SIG-M5 treated with dmso at 0.1 percent for 504 hours (cell line): ENCODE data around the gene RRAS2.

ENCODE experiments used
- DNase-seq: peaks from one replicate; lab custom pipeline; 2025; ENCODE audit not compliant: unreplicated experiment; lab: John Stamatoyannopoulos, UW

The RRAS2 gene

GRCh38 chr11:14340721-14341120 lies 18.3 kb downstream of the RRAS2 start:
- DNase-seq = no peak

- DNase-seq = no peak
These were observed 19.6 kb downstream of the RRAS2 start for GRCh38 chr11:14339356-14339755.

GRCh38 chr11:14336507-14337503 lies 22.2 kb downstream of the RRAS2 start:
- DNase-seq = no peak

DNA sequence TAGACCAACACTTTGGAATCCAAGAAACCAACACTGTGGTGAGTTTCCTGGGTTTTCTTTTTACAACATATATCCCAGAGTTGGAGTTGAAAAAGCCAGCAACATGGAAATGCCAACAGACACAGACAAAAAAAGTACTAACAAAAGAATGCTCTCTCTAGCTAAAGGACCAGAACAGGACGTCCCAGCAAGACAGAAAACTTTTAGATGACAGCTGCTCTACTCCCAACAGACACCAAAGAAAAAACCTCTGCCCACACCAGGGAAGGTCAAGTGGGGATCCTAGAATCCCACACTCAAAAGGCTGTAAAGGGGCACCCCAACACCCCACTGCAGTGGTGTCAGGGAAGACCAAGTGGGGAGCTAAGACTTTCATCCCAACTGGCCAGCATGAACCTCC lies 23.3 kb downstream of the RRAS2 start:
- no peak for DNase-seq

DNA sequence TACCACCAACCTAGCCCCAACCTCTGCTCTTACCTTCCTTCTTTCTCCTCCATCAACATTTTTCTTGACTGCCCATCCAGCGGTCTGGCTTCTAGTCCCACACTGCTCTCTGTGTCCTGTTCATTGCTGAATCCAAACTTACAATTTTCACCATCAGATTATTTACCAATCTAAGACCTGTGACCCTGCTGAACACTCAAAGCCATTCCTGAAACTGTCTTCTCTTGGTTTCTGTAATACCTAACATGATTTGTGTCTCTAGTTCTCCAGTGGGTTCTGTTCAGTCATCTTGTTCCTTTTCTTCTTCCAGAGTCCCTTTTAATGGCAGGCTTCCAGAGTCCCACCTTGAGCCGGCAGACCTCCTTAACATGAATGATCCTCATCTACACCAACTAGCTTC lies 24.1 kb downstream of the RRAS2 start:
- DNase-seq = no peak

DNA sequence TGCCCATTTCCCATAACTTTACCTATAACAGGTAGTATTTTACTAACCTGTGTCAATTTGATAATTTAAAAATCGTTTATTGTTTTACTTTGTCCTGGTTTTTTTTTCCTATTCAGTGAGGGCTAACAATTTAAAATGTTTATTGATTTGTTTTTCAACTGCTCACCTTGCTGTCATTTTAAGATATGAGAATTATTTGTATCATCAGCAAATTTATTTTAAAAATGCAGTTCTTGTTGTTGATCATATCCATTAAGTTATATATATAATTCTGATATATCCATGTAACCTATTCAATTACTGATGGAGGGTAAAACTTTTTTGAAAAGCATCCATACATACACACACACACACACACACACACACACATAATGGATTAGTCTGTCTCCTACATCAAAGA lies 24.8 kb downstream of the RRAS2 start:
- no peak for DNase-seq

GRCh38 chr11:14331476-14332136 lies 27.4 kb downstream of the RRAS2 start:
- peak; percentile 26 for DNase-seq

DNA sequence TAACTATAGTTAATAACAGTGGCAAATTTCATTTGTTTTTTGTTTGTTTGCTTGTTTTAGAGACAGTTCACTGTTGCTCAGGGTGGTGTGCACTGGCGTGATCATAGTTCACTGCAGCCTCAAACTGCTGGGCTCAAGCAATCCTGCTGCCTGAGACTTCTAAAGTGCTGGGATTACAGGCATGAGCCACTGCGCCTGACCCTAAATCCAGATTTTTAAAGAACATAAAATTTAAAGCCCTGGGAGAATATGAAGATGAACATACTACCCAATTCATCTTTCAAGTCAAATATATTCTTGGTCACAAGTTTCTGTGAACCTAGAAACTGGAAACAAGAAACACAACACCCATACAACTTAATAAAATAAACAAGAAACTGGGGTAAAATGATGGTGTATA lies 28.1 kb downstream of the RRAS2 start:
- DNase-seq = no peak

GRCh38 chr11:14329702-14330101 lies 29.3 kb downstream of the RRAS2 start:
- no peak for DNase-seq

DNA sequence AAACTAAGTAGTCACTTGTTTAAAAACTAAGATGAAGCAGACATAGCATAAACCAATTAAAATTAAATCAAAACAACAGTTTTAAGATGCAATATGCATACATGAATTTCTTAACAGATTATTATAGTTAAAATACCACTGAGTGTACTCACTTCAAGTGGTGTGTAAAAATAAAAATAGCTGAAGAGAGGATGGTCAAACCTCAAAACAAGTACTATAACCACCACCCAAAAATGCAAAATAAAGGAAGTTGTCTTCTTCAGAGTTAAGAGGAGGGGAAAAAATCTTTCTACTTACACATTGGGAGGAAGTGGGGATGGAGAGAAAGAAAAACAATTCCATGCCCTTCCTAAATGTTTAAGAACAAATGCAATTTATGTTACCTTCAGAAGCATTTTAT lies 31.9 kb downstream of the RRAS2 start:
- no peak for DNase-seq

GRCh38 chr11:14323118-14323676 lies 35.8 kb downstream of the RRAS2 start:
- DNase-seq = no peak

- DNase-seq = no peak
These were observed 36.5 kb downstream of the RRAS2 start for GRCh38 chr11:14322510-14322909.

- DNase-seq = no peak
These were observed 39.0 kb downstream of the RRAS2 start for GRCh38 chr11:14320020-14320419.

- DNase-seq = no peak
These were observed 40.4 kb downstream of the RRAS2 start for GRCh38 chr11:14318581-14318981.

DNA sequence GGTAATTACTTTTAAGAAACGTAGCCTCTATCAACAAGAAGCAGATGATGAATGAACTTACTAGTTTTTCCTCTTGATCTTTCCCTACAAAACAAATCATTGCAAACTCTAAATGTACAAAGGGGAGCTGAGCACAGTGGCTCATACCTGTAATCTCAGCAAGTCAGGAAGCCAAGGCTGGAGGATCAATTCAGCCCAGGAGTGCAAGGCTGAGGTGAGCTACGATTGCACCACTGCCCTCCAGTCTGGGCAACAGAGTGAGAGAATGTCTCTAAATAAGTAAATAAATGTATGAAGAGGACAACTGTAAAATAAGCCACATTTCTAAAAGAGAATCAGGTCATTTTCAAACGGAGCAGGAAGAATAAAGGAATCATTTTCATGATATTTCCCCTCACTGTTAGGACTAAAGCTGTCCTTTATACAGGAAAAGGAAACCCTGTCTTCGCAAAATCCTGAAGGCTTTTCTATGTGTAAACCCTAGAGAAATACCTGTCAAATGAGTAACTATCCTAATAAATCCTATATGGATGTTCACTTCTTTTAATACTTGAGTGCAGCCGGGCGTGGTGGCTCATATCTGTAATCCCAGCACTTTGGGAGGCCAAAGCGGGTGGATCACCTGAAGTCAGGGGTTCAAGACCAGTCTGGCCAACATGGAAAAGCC lies 41.2 kb downstream of the RRAS2 start:
- DNase-seq = no peak

- no peak for DNase-seq
These were observed 43.9 kb downstream of the RRAS2 start for GRCh38 chr11:14315130-14315529.

DNA sequence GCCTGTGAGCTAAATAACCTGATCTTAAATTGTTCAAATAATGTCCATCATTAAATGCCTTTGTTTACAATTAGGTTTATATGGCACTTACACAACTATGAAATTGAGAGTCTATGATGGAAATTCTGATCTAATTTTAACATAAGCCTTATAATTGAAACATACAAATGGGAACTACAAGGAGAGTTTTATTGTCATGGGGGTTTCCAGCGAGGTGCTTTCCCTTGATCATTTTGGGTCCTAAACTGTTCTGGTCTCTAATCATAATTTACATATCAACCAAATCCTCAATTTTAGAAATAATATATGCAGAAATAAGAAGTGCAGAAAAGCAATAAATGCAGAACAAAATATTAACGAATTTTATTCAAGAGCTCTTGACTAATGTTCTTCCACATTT lies 44.9 kb downstream of the RRAS2 start:
- no peak for DNase-seq

DNA sequence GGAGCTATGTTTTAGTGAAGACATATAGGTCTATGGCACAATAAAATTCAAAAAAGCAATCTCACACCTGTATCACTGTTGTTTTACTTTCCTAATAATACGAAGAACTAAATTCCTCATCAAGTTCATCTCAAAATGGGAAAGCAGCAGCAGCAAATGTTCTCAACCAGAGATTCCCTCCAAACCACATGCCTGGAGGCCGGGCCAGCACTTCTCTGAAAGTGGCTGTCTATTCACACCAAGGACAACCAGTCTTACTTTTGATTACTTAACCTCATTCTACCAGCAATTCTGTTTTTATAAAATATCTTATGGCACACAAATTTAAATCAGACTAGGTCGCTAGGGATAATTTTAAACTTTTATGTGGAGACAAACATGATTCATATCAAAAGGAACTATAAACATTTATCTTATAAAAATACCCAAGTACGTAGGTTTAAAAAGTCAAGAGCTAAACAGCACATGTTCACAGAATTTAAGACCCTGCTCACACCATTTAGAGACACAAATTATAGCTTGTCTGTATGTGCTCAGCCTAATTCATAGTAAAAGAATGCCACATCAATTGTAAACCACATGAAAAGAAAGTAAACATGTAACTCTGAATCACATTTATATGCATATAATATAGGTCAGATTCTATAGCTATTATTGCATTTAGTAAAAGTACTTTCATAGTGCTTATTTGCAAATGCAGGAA lies 46.1 kb downstream of the RRAS2 start:
- no peak for DNase-seq

DNA sequence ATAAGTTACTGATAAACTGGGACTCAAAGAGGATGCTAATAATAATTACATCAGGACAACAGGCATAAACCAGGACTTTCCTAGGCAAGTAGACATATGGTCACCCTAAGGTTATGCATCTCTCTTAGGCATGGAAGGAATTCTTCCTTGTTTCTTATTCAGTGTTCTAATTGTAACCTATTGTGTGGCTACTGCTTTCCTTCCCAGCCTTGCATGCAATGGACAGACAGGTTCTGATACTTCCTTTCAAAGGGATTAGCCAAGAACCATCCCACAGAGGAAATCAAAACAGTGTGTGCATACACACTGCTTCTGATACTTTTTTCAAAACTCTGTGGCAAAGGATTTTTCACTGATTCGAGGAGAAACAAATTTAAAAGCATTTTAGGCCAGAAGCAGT lies 48.3 kb downstream of the RRAS2 start:
- no peak for DNase-seq

- DNase-seq = no peak
These were observed 49.4 kb downstream of the RRAS2 start for GRCh38 chr11:14309425-14310192.
